ENCODE results near the gene ZNF215.

- TF ChIP-seq CTCF (IDR thresholded peaks at IDR 0.05; ENCODE audit: insufficient read depth, low read length) (no peak), REST (IDR thresholded peaks at IDR 0.05; ENCODE audit: insufficient replicate concordance, low read depth) (no peak), POLR2AphosphoS5 (IDR thresholded peaks at IDR 0.05; ENCODE audit: low read depth) (no peak), GABPA (IDR thresholded peaks at IDR 0.05; ENCODE audit: low read depth) (no peak)
These were observed 42.6 kb downstream of the ZNF215 start for GRCh38 chr11:6968816-6969215.
